CD4-positive, CD25-positive, alpha-beta regulatory T cell (primary cell): ENCODE data around the gene PHF10. TPM values are rescaled to one million over a fixed set of nuclear protein-coding genes. Genes with fewer than 3 reads are reported as not detected.

Experiments
- ATAC-seq, 2 donors: fragments of 150-1000 bp; cut with Tn5 transposase; one replicate each; pipeline ENCODE4 v1.10.0; 2021; ENCODE audit warnings: low read depth in 2 of 2, moderate number of reproducible peaks in 2 of 2, moderate library complexity in 1 of 2
- DNase-seq, 3 donors: peaks; one replicate each; pipeline versions ENCODE4 v3.0.0 to v3.0.0-alpha.2; 2012 to 2022; ENCODE audit warnings: mixed read lengths in 1 of 3
- H3K27ac ChIP-seq: one replicate; pipeline ENCODE4 v1.7.0; 2013; ENCODE audit warnings: mild to moderate bottlenecking, low read length; ENCODE audit not compliant: insufficient read depth, poor library complexity, severe bottlenecking
- H3K27me3 ChIP-seq: one replicate; pipeline ENCODE4 v1.7.0; 2013; ENCODE audit warnings: low read length; ENCODE audit not compliant: control insufficient read depth, insufficient read depth
- H3K36me3 ChIP-seq: one replicate; pipeline ENCODE4 v1.7.0; 2013; ENCODE audit warnings: mild to moderate bottlenecking, low read length, moderate library complexity; ENCODE audit not compliant: control insufficient read depth, insufficient read depth
- H3K4me1 ChIP-seq: 2 replicates; pipeline ENCODE4 v1.7.0; 2013; ENCODE audit warnings: mild to moderate bottlenecking, low read length; ENCODE audit not compliant: insufficient read depth, control insufficient read depth, poor library complexity, severe bottlenecking
- H3K4me3 ChIP-seq: one replicate; pipeline ENCODE4 v1.7.0; 2013; ENCODE audit warnings: low read depth, mild to moderate bottlenecking, low read length, moderate library complexity
- H3K9me3 ChIP-seq, 2 experiments: 1 replicate in 1 of 2; 2 replicates in 1 of 2; pipeline ENCODE4 v1.7.0; 2013; ENCODE audit warnings: low read length in 2 of 2, mild to moderate bottlenecking in 1 of 2, moderate library complexity in 1 of 2; ENCODE audit not compliant: control insufficient read depth in 2 of 2
- H3K27ac Mint-ChIP-seq, 3 donors: one replicate each; pipeline ENCODE4 v1.8.0; 2020 to 2022; ENCODE audit warnings: mild to moderate bottlenecking in 3 of 3, mixed read lengths in 3 of 3, moderate library complexity in 2 of 3
- H3K27me3 Mint-ChIP-seq: one replicate; pipeline ENCODE4 v1.8.0; 2022; ENCODE audit warnings: mild to moderate bottlenecking, mixed read lengths
- H3K36me3 Mint-ChIP-seq: one replicate; pipeline ENCODE4 v1.8.0; 2020; ENCODE audit warnings: mixed read lengths
- H3K4me1 Mint-ChIP-seq, 4 donors: one replicate each; pipeline ENCODE4 v1.8.0; 2020 to 2022; ENCODE audit warnings: mixed read lengths in 4 of 4, mild to moderate bottlenecking in 1 of 4
- H3K4me3 Mint-ChIP-seq, 4 donors: one replicate each; pipeline ENCODE4 v1.8.0; 2020 to 2022; ENCODE audit warnings: mild to moderate bottlenecking in 4 of 4, mixed read lengths in 4 of 4, moderate library complexity in 3 of 4
- H3K9me3 Mint-ChIP-seq, 7 donors: one replicate each; pipeline ENCODE4 v1.8.0; 2020 to 2022; ENCODE audit warnings: mixed read lengths in 7 of 7, mild to moderate bottlenecking in 3 of 7, moderate library complexity in 2 of 7
- polyA plus RNA-seq, 4 donors: library from polyadenylated mRNA; unstranded; fragments of 300-500 nt; fragmentation: Illumina TruSeq; gene quantifications; one replicate each; pipeline ENCODE4 v1.2.3, GENCODE V29; 2021
- total RNA-seq: library from RNA; stranded (reverse); gene quantifications from one replicate; pipeline ENCODE4 v1.2.3, GENCODE V29; 2022

Gene PHF10
- total and polyA plus RNA-seq, 5 donors from 2014 or later: 18.6 to 69.6 (median 21.6) TPM

GRCh38 chr6:169669147-169669546 is 55.2 kb downstream of the PHF10 start:
- Mint-ChIP-seq H3K27ac (peak overlapping the region in 1 of 3 donors; percentile 53), H3K27me3 (no peaks in the 10 kb centered on the region), H3K36me3 (peaks cover 43% of the 10 kb centered on the region), H3K4me3 (no peak overlapping the region), H3K4me1 (peaks cover 0 to 8% (median 3%) of the 10 kb centered on the region in 4 donors), H3K9me3 (no peaks in the 10 kb centered on the region)
- no peaks in the 10 kb centered on the region for H3K4me1 ChIP-seq
- H3K9me3 ChIP-seq: no peaks in the 10 kb centered on the region
- DNase-seq (no peak), ATAC-seq (no peak)
- H3K27me3 ChIP-seq: no peaks in the 10 kb centered on the region
- no peak overlapping the region for H3K27ac ChIP-seq
- H3K4me3 ChIP-seq: no peak overlapping the region
- H3K36me3 ChIP-seq: peaks cover 16% of the 10 kb centered on the region

GRCh38 chr6:169668203-169668847 is 56.0 kb downstream of the PHF10 start:
- H3K9me3 ChIP-seq: no peaks in the 10 kb centered on the region
- peaks cover 0 to 6% (median 3%) of the 10 kb centered on the region in 4 donors for H3K4me1 Mint-ChIP-seq
- no peak for DNase-seq
- no peak overlapping the region for H3K4me3 ChIP-seq
- no peak for ATAC-seq
- H3K27ac Mint-ChIP-seq: no peak overlapping the region
- H3K27ac ChIP-seq: no peak overlapping the region
- H3K36me3 ChIP-seq: peaks cover 16% of the 10 kb centered on the region
- H3K4me3 Mint-ChIP-seq: no peak overlapping the region
- H3K27me3 ChIP-seq: no peaks in the 10 kb centered on the region
- no peaks in the 10 kb centered on the region for H3K9me3 Mint-ChIP-seq
- H3K27me3 Mint-ChIP-seq: no peaks in the 10 kb centered on the region
- H3K36me3 Mint-ChIP-seq: peaks cover 49% of the 10 kb centered on the region
- H3K4me1 ChIP-seq: no peaks in the 10 kb centered on the region

- H3K27ac ChIP-seq: no peak overlapping the region
- Mint-ChIP-seq H3K4me1 (peaks cover 0 to 6% (median 2%) of the 10 kb centered on the region in 4 donors), H3K27me3 (no peaks in the 10 kb centered on the region), H3K36me3 (peaks cover 51% of the 10 kb centered on the region), H3K9me3 (no peaks in the 10 kb centered on the region), H3K4me3 (no peak overlapping the region), H3K27ac (no peak overlapping the region)
- ATAC-seq: no peak
- H3K27me3 ChIP-seq: no peaks in the 10 kb centered on the region
- no peaks in the 10 kb centered on the region for H3K9me3 ChIP-seq
- H3K4me3 ChIP-seq: no peak overlapping the region
- no peak for DNase-seq
- H3K36me3 ChIP-seq: peaks cover 16% of the 10 kb centered on the region
- H3K4me1 ChIP-seq: no peaks in the 10 kb centered on the region
Observed at GRCh38 chr6:169667716-169668115, 56.6 kb downstream of the PHF10 start.

- DNase-seq (no peak), ATAC-seq (no peak)
- no peaks in the 10 kb centered on the region for H3K27me3 Mint-ChIP-seq
- no peaks in the 10 kb centered on the region for H3K27me3 ChIP-seq
- peaks cover 40% of the 10 kb centered on the region for H3K36me3 Mint-ChIP-seq
- H3K9me3 Mint-ChIP-seq: no peaks in the 10 kb centered on the region
- H3K4me1 ChIP-seq: no peaks in the 10 kb centered on the region
- H3K4me3 Mint-ChIP-seq: no peak overlapping the region
- H3K36me3 ChIP-seq: peaks cover 14% of the 10 kb centered on the region
- H3K4me3 ChIP-seq: no peak overlapping the region
- H3K27ac ChIP-seq: no peak overlapping the region
- H3K27ac Mint-ChIP-seq: no peak overlapping the region
- peaks cover 0 to 6% (median 2%) of the 10 kb centered on the region in 4 donors for H3K4me1 Mint-ChIP-seq
- H3K9me3 ChIP-seq: no peaks in the 10 kb centered on the region
Observed at GRCh38 chr6:169666441-169666840, 57.9 kb downstream of the PHF10 start.

GRCh38 chr6:169665289-169665688 is 59.0 kb downstream of the PHF10 start:
- peaks cover 10% of the 10 kb centered on the region for H3K36me3 ChIP-seq
- no peak for ATAC-seq
- Mint-ChIP-seq H3K9me3 (no peaks in the 10 kb centered on the region), H3K4me1 (peaks cover 0 to 6% (median 2%) of the 10 kb centered on the region in 4 donors), H3K36me3 (peaks cover 36% of the 10 kb centered on the region), H3K27ac (no peak overlapping the region), H3K4me3 (no peak overlapping the region), H3K27me3 (no peaks in the 10 kb centered on the region)
- no peak overlapping the region for H3K4me3 ChIP-seq
- H3K27ac ChIP-seq: no peak overlapping the region
- H3K4me1 ChIP-seq: no peaks in the 10 kb centered on the region
- DNase-seq: no peak
- H3K27me3 ChIP-seq: no peaks in the 10 kb centered on the region
- H3K9me3 ChIP-seq: no peaks in the 10 kb centered on the region

GRCh38 chr6:169664227-169664626 is 60.1 kb downstream of the PHF10 start:
- Histone ChIP-seq H3K36me3 (peaks cover 10% of the 10 kb centered on the region), H3K27ac (no peak overlapping the region), H3K9me3 (no peaks in the 10 kb centered on the region), H3K4me3 (no peak overlapping the region), H3K27me3 (no peaks in the 10 kb centered on the region), H3K4me1 (no peaks in the 10 kb centered on the region)
- Mint-ChIP-seq H3K27me3 (no peaks in the 10 kb centered on the region), H3K9me3 (no peaks in the 10 kb centered on the region), H3K27ac (no peak overlapping the region), H3K4me1 (peaks cover 0 to 4% (median 0%) of the 10 kb centered on the region in 4 donors), H3K36me3 (peaks cover 40% of the 10 kb centered on the region), H3K4me3 (no peak overlapping the region)
- DNase-seq (no peak), ATAC-seq (no peak)

- DNase-seq (no peak), ATAC-seq (no peak)
- Histone ChIP-seq H3K27ac (no peak overlapping the region), H3K36me3 (peaks cover 8% of the 10 kb centered on the region), H3K27me3 (no peaks in the 10 kb centered on the region), H3K4me1 (no peaks in the 10 kb centered on the region), H3K4me3 (no peak overlapping the region), H3K9me3 (no peaks in the 10 kb centered on the region)
- H3K36me3 Mint-ChIP-seq: peaks cover 39% of the 10 kb centered on the region
- peaks cover 0 to 4% (median 0%) of the 10 kb centered on the region in 4 donors for H3K4me1 Mint-ChIP-seq
- H3K9me3 Mint-ChIP-seq: no peaks in the 10 kb centered on the region
- no peak overlapping the region for H3K4me3 Mint-ChIP-seq
- H3K27ac Mint-ChIP-seq: no peak overlapping the region
- H3K27me3 Mint-ChIP-seq: no peaks in the 10 kb centered on the region
Observed at GRCh38 chr6:169663468-169663867, 60.8 kb downstream of the PHF10 start.

- H3K9me3 Mint-ChIP-seq: no peaks in the 10 kb centered on the region
- H3K36me3 ChIP-seq: peaks cover 1% of the 10 kb centered on the region
- H3K27ac Mint-ChIP-seq: no peak overlapping the region
- no peaks in the 10 kb centered on the region for H3K27me3 ChIP-seq
- ATAC-seq: no peak
- H3K4me3 Mint-ChIP-seq: no peak overlapping the region
- H3K27ac ChIP-seq: no peak overlapping the region
- H3K4me1 ChIP-seq: no peaks in the 10 kb centered on the region
- no peaks in the 10 kb centered on the region for H3K27me3 Mint-ChIP-seq
- H3K4me1 Mint-ChIP-seq: no peaks in the 10 kb centered on the region
- no peak overlapping the region for H3K4me3 ChIP-seq
- H3K9me3 ChIP-seq: no peaks in the 10 kb centered on the region
- no peak for DNase-seq
- peaks cover 33% of the 10 kb centered on the region for H3K36me3 Mint-ChIP-seq
Observed at GRCh38 chr6:169661391-169661756, 62.9 kb downstream of the PHF10 start.
